Stomach (tissue), 4 donors: Measurements from ENCODE around the gene NPB.

Source experiments
- CTCF ChIP-seq, 7 experiments: fragments of 450-650 bp in 4 of 7; fragments of 200-600 bp in 3 of 7; sonication (generic) in 3 of 7; IDR thresholded peaks; one replicate each; pipeline ENCODE4 v1.5.1; 2016 to 2019; ENCODE audit warnings: antibody characterized with exemption in 7 of 7, control low read depth in 2 of 7, mild to moderate bottlenecking in 1 of 7
- EP300 ChIP-seq: sonication (generic); formaldehyde crosslinking; IDR thresholded peaks from one replicate; pipeline ENCODE4 v1.6.1; 2017; ENCODE audit warnings: antibody characterized with exemption
- POLR2A ChIP-seq, 4 donors: fragments of 450-650 bp; IDR thresholded peaks; one replicate each; pipeline ENCODE4 v1.6.1; 2016; ENCODE audit warnings: antibody characterized with exemption in 4 of 4, control low read depth in 2 of 4, mild to moderate bottlenecking in 1 of 4, moderate library complexity in 1 of 4
- POLR2AphosphoS5 ChIP-seq, 3 donors: sonication (generic); formaldehyde crosslinking; IDR thresholded peaks; one replicate each; pipeline ENCODE4 v1.6.1; 2016; ENCODE audit warnings: antibody characterized with exemption in 3 of 3

- TF ChIP-seq POLR2A (IDR thresholded peaks at IDR 0.05), result peak in 1 of 4 donors; percentile 60
- peak; percentile 30 for TF ChIP-seq EP300
- peak in 2 of 7 experiments; percentile 7 to 39 for TF ChIP-seq CTCF (IDR thresholded peaks at IDR 0.05)
- TF ChIP-seq POLR2AphosphoS5 (IDR thresholded peaks at IDR 0.05), result peak in 2 of 3 donors; percentile 15 to 100
Observed at GRCh38 chr17:81871387-81872230, 30.4 kb upstream of the NPB start.
